Right lobe of liver (tissue), 6 donors: ENCODE measurements around the gene RBKS. TPM values are rescaled to one million over a fixed set of nuclear protein-coding genes. Genes with fewer than 3 reads are reported as not detected.

Experiments used
- ATAC-seq, 4 donors: fragments of 200-7000 bp; cut with Tn5 transposase; one replicate each; pipeline ENCODE4 v1.9.1; 2020; ENCODE audit warnings: mild to moderate bottlenecking in 4 of 4, moderate library complexity in 4 of 4
- DNase-seq, 3 donors: peaks; one replicate each; pipeline ENCODE4 v3.0.0-alpha.2; 2020
- H3K27ac ChIP-seq, 3 donors: fragments of 200-600 bp; one replicate each; pipeline ENCODE4 v1.8.0; 2022
- H3K27me3 ChIP-seq, 2 donors: fragments of 200-600 bp; one replicate each; pipeline ENCODE4 v1.8.0; 2022
- H3K36me3 ChIP-seq, 4 donors: fragments of 200-600 bp; sonication (generic) in 1 of 4; one replicate each; pipeline versions ENCODE4 v1.5.1 to v1.8.0; 2017 to 2022; ENCODE audit warnings: control low read depth in 1 of 4
- H3K4me1 ChIP-seq, 4 donors: fragments of 200-600 bp; sonication (generic) in 1 of 4; one replicate each; pipeline versions ENCODE4 v1.5.1 to v1.8.0; 2017 to 2022; ENCODE audit warnings: control low read depth in 1 of 4
- H3K4me3 ChIP-seq, 3 donors: fragments of 200-600 bp; one replicate each; pipeline ENCODE4 v1.8.0; 2022
- H3K9me3 ChIP-seq, 4 donors: fragments of 200-600 bp; sonication (generic) in 1 of 4; one replicate each; pipeline versions ENCODE4 v1.5.1 to v1.8.0; 2017 to 2022; ENCODE audit warnings: control low read depth in 1 of 4
- CTCF ChIP-seq, 4 donors: fragments of 200-600 bp in 3 of 4; fragments of 450-650 bp in 1 of 4; IDR thresholded peaks; one replicate each; pipeline versions ENCODE4 v1.5.1 to v1.8.0; 2016 to 2022; ENCODE audit warnings: antibody characterized with exemption in 4 of 4, mild to moderate bottlenecking in 2 of 4
- POLR2A ChIP-seq: fragments of 450-650 bp; IDR thresholded peaks from one replicate; pipeline ENCODE4 v1.6.1; 2017; ENCODE audit warnings: antibody characterized with exemption, mild to moderate bottlenecking
- whole genome bisulfite sequencing: methylation state at CpG from one replicate; pipeline ENCODE4 v1.1.6; 2018; ENCODE audit warnings: low coverage, low lambda C conversion rate; ENCODE audit not compliant: insufficient coverage; ENCODE audit errors: missing lambda C conversion rate; 5-methylcytosine and 5-hydroxymethylcytosine counted together
- intact Hi-C, 2 donors: fragments of 100-400 bp; cut with DNase I; formaldehyde crosslinking; loops; one replicate each; pipeline versions ENCODE4 v1.11.2 to v1.14.1; 2022
- total RNA-seq, 6 experiments: library from RNA; depleted of rRNA in 2 of 6; stranded (reverse); fragments of >200 nt in 2 of 6; fragmentation: NEBNext Ultra II Directional in 3 of 6; extraction: Animal tissue kit (Norgen Biotek cat#: 25700) in 3 of 6; gene quantifications; one replicate each; pipeline versions ENCODE4 v1.1.0 to v1.2.4, GENCODE V29; 2016 to 2023
- donor health status: DM: no; HTN: yes; CAD: no.
- donor health status: DM: no; HTN: no; CAD: no.
- donor health status: DM: no; HTN: no; CAD: no.
- donor health status: DM: no; HTN: yes; CAD: no.
- donor health status: DM: no; HTN: yes; CAD: no.

Gene RBKS
- total RNA-seq, 6 experiments from 2014 or later, result 13.5 to 18.6 (median 16.0) TPM

- intact Hi-C loops, result no loop called here
- no peak for ATAC-seq
- Histone ChIP-seq H3K27ac (no peak overlapping the region), H3K4me3 (no peak overlapping the region), H3K27me3 (no peaks in the 10 kb centered on the region), H3K4me1 (no peaks in the 10 kb centered on the region), H3K36me3 (no peaks in the 10 kb centered on the region), H3K9me3 (no peaks in the 10 kb centered on the region)
- no peak for DNase-seq
- TF ChIP-seq CTCF (IDR thresholded peaks at IDR 0.05) (no peak), POLR2A (no peak)
- 79% methylated on average over 2 of the region's 3 CpGs for WGBS
Measured at GRCh38 chr2:27808984-27809383, 81.2 kb downstream of the RBKS start.

- Histone ChIP-seq H3K9me3 (no peaks in the 10 kb centered on the region), H3K4me3 (no peak overlapping the region), H3K27ac (no peak overlapping the region), H3K4me1 (no peaks in the 10 kb centered on the region), H3K36me3 (no peaks in the 10 kb centered on the region), H3K27me3 (no peaks in the 10 kb centered on the region)
- DNase-seq, result no peak
- no peak for ATAC-seq
- intact Hi-C loops, result no loop called here
- no CpG with 5 or more reads among the region's 2 CpGs for WGBS
- TF ChIP-seq POLR2A (no peak), CTCF (IDR thresholded peaks at IDR 0.05) (no peak)
Measured at GRCh38 chr2:27808418-27808817, 81.8 kb downstream of the RBKS start.

DNA sequence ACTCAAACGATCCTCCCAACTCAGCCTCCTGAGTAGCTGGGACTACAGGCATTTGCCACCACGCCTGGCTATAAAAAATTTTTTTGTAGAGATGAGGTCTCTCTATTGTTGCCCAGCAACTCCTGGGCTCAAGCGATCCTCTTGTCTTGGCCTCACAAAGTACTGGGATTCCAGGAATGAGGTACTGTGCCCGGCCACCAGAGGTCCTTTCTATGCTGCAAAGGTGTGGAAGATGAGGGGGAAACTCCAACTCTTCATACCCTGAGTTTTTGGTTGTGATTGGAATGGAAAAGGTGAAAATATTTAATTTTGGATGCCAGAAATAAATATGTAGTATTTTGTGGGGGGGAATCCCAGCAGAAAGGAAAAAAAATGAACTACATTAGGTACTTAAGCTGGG, 82.7 kb downstream of the RBKS start:
- Histone ChIP-seq H3K4me1 (no peaks in the 10 kb centered on the region), H3K9me3 (no peaks in the 10 kb centered on the region), H3K36me3 (no peaks in the 10 kb centered on the region), H3K4me3 (no peak overlapping the region), H3K27ac (no peak overlapping the region), H3K27me3 (no peaks in the 10 kb centered on the region)
- intact Hi-C loops, result no loop called here
- ATAC-seq, result peak; percentile 51 to 70 (median 59)
- TF ChIP-seq CTCF (IDR thresholded peaks at IDR 0.05) (peak; percentile 42 to 49 (median 45)), POLR2A (no peak)
- 83% methylated on average over 4 of the region's 4 CpGs for WGBS
- peak in 1 of 3 donors; percentile 27 for DNase-seq

- intact Hi-C loops, result no loop called here
- no peak for DNase-seq
- 93% methylated on average over 5 of the region's 5 CpGs for WGBS
- no peak for TF ChIP-seq CTCF (IDR thresholded peaks at IDR 0.05)
- TF ChIP-seq POLR2A, result no peak
- Histone ChIP-seq H3K4me1 (no peaks in the 10 kb centered on the region), H3K27me3 (no peaks in the 10 kb centered on the region), H3K4me3 (no peak overlapping the region), H3K9me3 (no peaks in the 10 kb centered on the region), H3K27ac (no peak overlapping the region), H3K36me3 (no peaks in the 10 kb centered on the region)
- ATAC-seq, result no peak
Measured at GRCh38 chr2:27806311-27807059, 83.7 kb downstream of the RBKS start.
